ENCODE measurements around the gene SPTBN4. TPM values are rescaled to one million over a fixed set of nuclear protein-coding genes. Genes with fewer than 3 reads are reported as not detected.
"Not testable (repeated sequence)": the region's sequence is repeated elsewhere in the genome, so short reads cannot be mapped to it uniquely, and the experiment has no call there.

SPTBN4 gene
- total RNA-seq, 2 donors from 2014 or later = not detected

GRCh38 chr19:40464059-40465024 is 2.5 kb upstream of the SPTBN4 start:
- no peak for ATAC-seq
- H3K36me3 Mint-ChIP-seq = peaks cover 4% of the 10 kb centered on the region
- H3K4me1 Mint-ChIP-seq (ENCODE audit: low read depth in 2 of 2) = peaks cover 23 to 26% of the 10 kb centered on the region in 2 donors
- H3K27ac Mint-ChIP-seq = peak overlapping the region; percentile 48 to 73
- no peaks in the 10 kb centered on the region for H3K9me3 Mint-ChIP-seq
- no peak for DNase-seq (ENCODE audit: low spot score)
- peaks cover 9% of the 10 kb centered on the region in 2 donors for H3K27me3 Mint-ChIP-seq
- H3K4me3 Mint-ChIP-seq = peak overlapping the region; percentile 90

- peak overlapping the region; percentile 48 to 73 for H3K27ac Mint-ChIP-seq
- DNase-seq (ENCODE audit: low spot score) (peak; percentile 81), ATAC-seq (peak; percentile 51 to 71)
- peaks cover 4% of the 10 kb centered on the region for H3K36me3 Mint-ChIP-seq
- peaks cover 9% of the 10 kb centered on the region in 2 donors for H3K27me3 Mint-ChIP-seq
- H3K4me1 Mint-ChIP-seq (ENCODE audit: low read depth in 2 of 2) = peaks cover 23 to 26% of the 10 kb centered on the region in 2 donors
- no peaks in the 10 kb centered on the region for H3K9me3 Mint-ChIP-seq
- peak overlapping the region; percentile 90 for H3K4me3 Mint-ChIP-seq
Measured at GRCh38 chr19:40465025-40465556, 1.7 kb upstream of the SPTBN4 start.

GRCh38 chr19:40465557-40466218 is 1.1 kb upstream of the SPTBN4 start, which contains the start of gene BLVRB:
TSS of gene BLVRB (minus strand) at chr19:40465745. CDS start at chr19:40465688, 57 bp downstream.
- H3K9me3 Mint-ChIP-seq = no peaks in the 10 kb centered on the region

GRCh38 chr19:40466219-40466984 is 399 bp upstream of the SPTBN4 start:
- Mint-ChIP-seq H3K27me3 (peaks cover 9 to 12% of the 10 kb centered on the region in 2 donors), H3K9me3 (no peaks in the 10 kb centered on the region), H3K4me3 (peak overlapping the region; percentile 90), H3K27ac (peak overlapping the region; percentile 48 to 73), H3K36me3 (peaks cover 4% of the 10 kb centered on the region), H3K4me1 (ENCODE audit: low read depth in 2 of 2) (peaks cover 23 to 26% of the 10 kb centered on the region in 2 donors)
- DNase-seq (ENCODE audit: low spot score) = peak; percentile 81
- ATAC-seq = peak in 1 of 2 donors; percentile 72

More at GRCh38 chr19:40465557-40466218, 1.1 kb upstream of the SPTBN4 start, which contains the start of gene BLVRB:
- peak within 1 kb of the TSS; percentile 48 to 73 for H3K27ac Mint-ChIP-seq
- peaks cover 4% of the 10 kb centered on the region for H3K36me3 Mint-ChIP-seq
- peak; percentile 99 for DNase-seq (ENCODE audit: low spot score)
- peaks cover 9 to 12% of the 10 kb centered on the region in 2 donors for H3K27me3 Mint-ChIP-seq
- peaks cover 23 to 26% of the 10 kb centered on the region in 2 donors for H3K4me1 Mint-ChIP-seq (ENCODE audit: low read depth in 2 of 2)
- peak; percentile 91 to 93 for ATAC-seq
- peak within 1 kb of the TSS; percentile 90 for H3K4me3 Mint-ChIP-seq

GRCh38 chr19:40469011-40469410 is 2.2 kb downstream of the SPTBN4 start:
- DNase-seq (ENCODE audit: low spot score) (no peak), ATAC-seq (no peak)
- Mint-ChIP-seq H3K9me3 (no peaks in the 10 kb centered on the region), H3K27me3 (peaks cover 9 to 12% of the 10 kb centered on the region in 2 donors), H3K4me3 (no peak overlapping the region), H3K27ac (no peak overlapping the region), H3K4me1 (ENCODE audit: low read depth in 2 of 2) (peaks cover 23% of the 10 kb centered on the region in 2 donors), H3K36me3 (peaks cover 4% of the 10 kb centered on the region)

GRCh38 chr19:40471111-40471510 is 4.3 kb downstream of the SPTBN4 start:
- Mint-ChIP-seq H3K27me3 (peaks cover 8 to 11% of the 10 kb centered on the region in 2 donors), H3K4me3 (no peak overlapping the region), H3K36me3 (peaks cover 4% of the 10 kb centered on the region), H3K4me1 (ENCODE audit: low read depth in 2 of 2) (peaks cover 6 to 7% of the 10 kb centered on the region in 2 donors), H3K27ac (no peak overlapping the region), H3K9me3 (no peaks in the 10 kb centered on the region)
- DNase-seq (ENCODE audit: low spot score) (no peak), ATAC-seq (no peak)

- Mint-ChIP-seq H3K36me3 (no peaks in the 10 kb centered on the region), H3K27me3 (peaks cover 4 to 9% of the 10 kb centered on the region in 2 donors), H3K27ac (no peak overlapping the region), H3K4me3 (no peak overlapping the region), H3K9me3 (no peaks in the 10 kb centered on the region), H3K4me1 (ENCODE audit: low read depth in 2 of 2) (no peaks in the 10 kb centered on the region)
- DNase-seq (ENCODE audit: low spot score) (no peak), ATAC-seq (no peak)
Measured at GRCh38 chr19:40472516-40472915, 5.7 kb downstream of the SPTBN4 start.

GRCh38 chr19:40474737-40475136 is 7.9 kb downstream of the SPTBN4 start:
- Mint-ChIP-seq H3K27ac (no peak overlapping the region), H3K36me3 (no peaks in the 10 kb centered on the region), H3K4me1 (ENCODE audit: low read depth in 2 of 2) (no peaks in the 10 kb centered on the region), H3K27me3 (peaks cover 7 to 13% of the 10 kb centered on the region in 2 donors), H3K9me3 (no peaks in the 10 kb centered on the region), H3K4me3 (no peak overlapping the region)
- DNase-seq (ENCODE audit: low spot score) = no peak
- no peak for ATAC-seq

- H3K36me3 Mint-ChIP-seq; ATAC-seq; H3K9me3 Mint-ChIP-seq; H3K4me1 Mint-ChIP-seq (ENCODE audit: low read depth in 2 of 2); H3K4me3 Mint-ChIP-seq; H3K27ac Mint-ChIP-seq; DNase-seq (ENCODE audit: low spot score): not testable (repeated sequence)
- H3K27me3 Mint-ChIP-seq = peaks cover 7 to 11% of the 10 kb centered on the region in 2 donors
Measured at GRCh38 chr19:40475878-40476644, 9.3 kb downstream of the SPTBN4 start.

GRCh38 chr19:40486017-40486416 is 19.2 kb downstream of the SPTBN4 start:
- no peak overlapping the region for H3K4me3 Mint-ChIP-seq
- H3K27me3 Mint-ChIP-seq = peaks cover 16 to 17% of the 10 kb centered on the region in 2 donors
- no peak for ATAC-seq
- H3K27ac Mint-ChIP-seq = no peak overlapping the region
- no peaks in the 10 kb centered on the region for H3K9me3 Mint-ChIP-seq
- H3K36me3 Mint-ChIP-seq = no peaks in the 10 kb centered on the region
- H3K4me1 Mint-ChIP-seq (ENCODE audit: low read depth in 2 of 2) = peaks cover 5 to 7% of the 10 kb centered on the region in 2 donors
- no peak for DNase-seq (ENCODE audit: low spot score)

GRCh38 chr19:40489882-40490230 is 23.1 kb downstream of the SPTBN4 start:
- ATAC-seq (no peak), DNase-seq (ENCODE audit: low spot score) (no peak)
- H3K27me3 Mint-ChIP-seq = peaks cover 21 to 23% of the 10 kb centered on the region in 2 donors
- H3K27ac Mint-ChIP-seq = no peak overlapping the region
- H3K4me3 Mint-ChIP-seq = no peak overlapping the region
- H3K9me3 Mint-ChIP-seq = no peaks in the 10 kb centered on the region
- H3K36me3 Mint-ChIP-seq = no peaks in the 10 kb centered on the region
- peaks cover 5 to 7% of the 10 kb centered on the region in 2 donors for H3K4me1 Mint-ChIP-seq (ENCODE audit: low read depth in 2 of 2)

GRCh38 chr19:40492274-40492673 is 25.5 kb downstream of the SPTBN4 start:
- H3K27me3 Mint-ChIP-seq = peaks cover 25 to 26% of the 10 kb centered on the region in 2 donors
- H3K4me3 Mint-ChIP-seq = no peak overlapping the region

More at GRCh38 chr19:40492274-40492673, 25.5 kb downstream of the SPTBN4 start:
- ATAC-seq = peak in 1 of 2 donors; percentile 25
- no peaks in the 10 kb centered on the region for H3K9me3 Mint-ChIP-seq
- no peak for DNase-seq (ENCODE audit: low spot score)
- no peaks in the 10 kb centered on the region for H3K36me3 Mint-ChIP-seq
- H3K27ac Mint-ChIP-seq = no peak overlapping the region
- peaks cover 5 to 7% of the 10 kb centered on the region in 2 donors for H3K4me1 Mint-ChIP-seq (ENCODE audit: low read depth in 2 of 2)
